ENCODE results near the gene TBC1D1.

TBC1D1 gene

DNA sequence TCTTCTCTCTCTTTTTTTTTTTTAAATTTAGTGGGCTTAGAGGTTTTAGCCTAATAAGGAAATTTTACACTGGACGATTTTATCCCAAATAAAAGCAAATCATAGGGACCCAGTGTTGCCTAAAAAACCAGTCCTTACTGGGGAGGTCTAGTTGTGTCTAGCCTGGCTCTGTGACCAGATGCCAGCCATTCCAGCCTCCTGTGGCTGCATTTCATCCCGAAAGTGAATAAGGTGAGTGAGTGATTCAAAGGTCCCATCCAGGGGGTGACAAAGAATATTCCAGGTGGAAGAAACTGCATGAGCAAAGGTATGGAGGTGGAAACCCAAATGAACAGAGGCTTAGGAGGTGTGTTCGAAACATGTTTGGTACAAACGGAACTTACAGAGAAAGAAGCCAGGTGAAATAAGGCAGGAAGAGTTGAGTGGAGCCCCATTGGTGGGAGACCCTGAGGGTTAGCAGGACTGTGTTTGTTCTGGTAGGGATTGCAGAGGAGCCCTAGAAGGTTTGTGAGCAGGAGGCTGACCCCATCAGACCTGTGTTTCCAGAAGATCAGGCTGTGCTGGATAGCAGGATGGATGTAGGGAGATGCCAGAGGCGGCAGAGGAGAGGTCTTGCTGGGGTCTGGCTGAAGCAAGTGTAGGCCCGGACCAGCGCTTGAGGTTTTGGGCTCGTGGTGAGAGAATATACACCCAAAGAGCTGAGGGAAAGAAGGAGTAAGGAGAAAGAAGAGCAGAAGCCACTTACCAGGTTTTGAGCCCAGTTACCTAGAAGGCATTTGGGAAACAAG lies 100.9 kb downstream of the TBC1D1 start:
- 0 out of 2 replicates have a peak, but pooled peaks cover 5% of the 10 kb centered on the region for H4K20me1 ChIP-seq (ENCODE audit: control insufficient read depth, insufficient read depth, low read depth, low read length)
- H3K4me2 ChIP-seq (ENCODE audit: low read length), result peak overlapping the region; percentile 90
- peaks cover 82% of the 10 kb centered on the region for H3K36me3 ChIP-seq (ENCODE audit: control insufficient read depth, low read length)
- no peaks in the 10 kb centered on the region for H3K9me2 ChIP-seq (replicated peaks; ENCODE audit: control insufficient read depth, low read length)
- H3K27ac ChIP-seq (ENCODE audit: low read depth, low read length), result peak overlapping the region; percentile 97
- TF ChIP-seq EZH2phosphoT487 (IDR thresholded peaks at IDR 0.05; ENCODE audit: borderline replicate concordance, low read length) (no peak), CTCF (IDR thresholded peaks at IDR 0.05; ENCODE audit: low read depth, low read length, poor library complexity, severe bottlenecking) (no peak)
- H3K79me2 ChIP-seq (ENCODE audit: control insufficient read depth, low read length), result peaks cover 99% of the 10 kb centered on the region
- H3F3A ChIP-seq (ENCODE audit: control insufficient read depth, insufficient read depth), result peaks cover 25% of the 10 kb centered on the region
- H3K4me3 ChIP-seq (ENCODE audit: low read length), result peak overlapping the region; percentile 56; the same call in 1 of the 2 replicates
- no peaks in the 10 kb centered on the region for H3K9me3 ChIP-seq (ENCODE audit: control insufficient read depth, insufficient read depth, low read length)
- no peaks in the 10 kb centered on the region for H3K27me3 ChIP-seq (ENCODE audit: control insufficient read depth, low read length)
- peaks cover 96% of the 10 kb centered on the region for H3K4me1 ChIP-seq (ENCODE audit: control insufficient read depth, low read length)

DNA sequence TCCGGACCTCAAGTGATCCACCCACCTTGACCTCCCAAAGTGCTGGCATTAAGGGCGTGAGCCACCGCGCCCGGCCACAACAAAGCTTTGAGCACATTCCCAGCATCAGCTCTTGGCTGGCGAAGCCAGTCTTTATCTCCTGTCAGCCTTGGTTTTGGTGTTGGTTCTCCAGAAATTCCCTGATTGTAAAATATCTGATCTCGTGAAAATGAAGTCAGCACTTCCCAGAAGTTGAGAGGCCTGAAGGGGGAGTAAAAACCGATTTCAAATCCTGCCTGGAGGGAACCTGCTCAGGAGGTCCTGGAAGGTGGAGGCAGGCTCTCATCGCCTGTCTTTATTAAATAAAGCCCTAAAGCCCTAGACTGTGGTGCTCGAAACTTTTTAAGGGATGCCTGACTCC lies 102.9 kb downstream of the TBC1D1 start:
- H3K79me2 ChIP-seq (ENCODE audit: control insufficient read depth, low read length), result peaks cover 99% of the 10 kb centered on the region
- H3K9me3 ChIP-seq (ENCODE audit: control insufficient read depth, insufficient read depth, low read length), result no peaks in the 10 kb centered on the region
- no peaks in the 10 kb centered on the region for H3K27me3 ChIP-seq (ENCODE audit: control insufficient read depth, low read length)
- no peak overlapping the region for H3K27ac ChIP-seq (ENCODE audit: low read depth, low read length)
- H4K20me1 ChIP-seq (ENCODE audit: control insufficient read depth, insufficient read depth, low read depth, low read length), result peaks cover 10% of the 10 kb centered on the region
- TF ChIP-seq EZH2phosphoT487 (IDR thresholded peaks at IDR 0.05; ENCODE audit: borderline replicate concordance, low read length), result no peak
- TF ChIP-seq CTCF (IDR thresholded peaks at IDR 0.05; ENCODE audit: low read depth, low read length, poor library complexity, severe bottlenecking), result no peak
- H3K4me1 ChIP-seq (ENCODE audit: control insufficient read depth, low read length), result peaks cover 89% of the 10 kb centered on the region
- H3K4me2 ChIP-seq (ENCODE audit: low read length), result no peak overlapping the region
- H3K9me2 ChIP-seq (replicated peaks; ENCODE audit: control insufficient read depth, low read length), result no peaks in the 10 kb centered on the region
- peaks cover 73% of the 10 kb centered on the region for H3K36me3 ChIP-seq (ENCODE audit: control insufficient read depth, low read length)
- no peak overlapping the region for H3K4me3 ChIP-seq (ENCODE audit: low read length)
- peaks cover 10% of the 10 kb centered on the region for H3F3A ChIP-seq (ENCODE audit: control insufficient read depth, insufficient read depth)

DNA sequence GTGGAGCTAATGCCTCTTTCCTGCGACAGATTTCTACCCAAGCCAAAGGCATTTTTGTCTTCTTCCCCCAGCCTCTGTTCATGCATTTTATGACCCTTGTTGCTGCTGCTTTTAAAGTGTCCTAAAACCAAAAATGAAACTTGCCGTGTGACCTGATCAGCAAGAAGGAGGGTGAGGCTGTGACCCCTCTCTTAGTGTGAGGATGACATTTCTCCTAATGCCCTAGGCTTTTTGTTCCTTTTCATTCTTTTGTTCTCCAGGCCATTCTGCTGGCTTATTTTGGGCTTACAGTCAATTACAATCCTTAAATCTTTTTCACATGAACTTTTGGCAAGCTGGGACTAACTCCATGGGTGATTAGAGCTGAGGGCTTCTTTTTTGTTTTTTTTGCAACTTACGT lies 103.7 kb downstream of the TBC1D1 start:
- TF ChIP-seq EZH2phosphoT487 (IDR thresholded peaks at IDR 0.05; ENCODE audit: borderline replicate concordance, low read length), result no peak
- H3F3A ChIP-seq (ENCODE audit: control insufficient read depth, insufficient read depth), result peaks cover 2% of the 10 kb centered on the region
- no peaks in the 10 kb centered on the region for H3K27me3 ChIP-seq (ENCODE audit: control insufficient read depth, low read length)
- H3K4me1 ChIP-seq (ENCODE audit: control insufficient read depth, low read length), result peaks cover 88% of the 10 kb centered on the region
- H3K9me3 ChIP-seq (ENCODE audit: control insufficient read depth, insufficient read depth, low read length), result no peaks in the 10 kb centered on the region
- H3K4me2 ChIP-seq (ENCODE audit: low read length), result no peak overlapping the region
- peaks cover 73% of the 10 kb centered on the region for H3K36me3 ChIP-seq (ENCODE audit: control insufficient read depth, low read length)
- peaks cover 12% of the 10 kb centered on the region for H4K20me1 ChIP-seq (ENCODE audit: control insufficient read depth, insufficient read depth, low read depth, low read length)
- no peak overlapping the region for H3K27ac ChIP-seq (ENCODE audit: low read depth, low read length)
- no peaks in the 10 kb centered on the region for H3K9me2 ChIP-seq (replicated peaks; ENCODE audit: control insufficient read depth, low read length)
- no peak overlapping the region for H3K4me3 ChIP-seq (ENCODE audit: low read length)
- peaks cover 99% of the 10 kb centered on the region for H3K79me2 ChIP-seq (ENCODE audit: control insufficient read depth, low read length)

- H3K9me2 ChIP-seq (replicated peaks; ENCODE audit: control insufficient read depth, low read length), result no peaks in the 10 kb centered on the region
- H4K20me1 ChIP-seq (ENCODE audit: control insufficient read depth, insufficient read depth, low read depth, low read length), result peaks cover 12% of the 10 kb centered on the region
- H3K27me3 ChIP-seq (ENCODE audit: control insufficient read depth, low read length), result no peaks in the 10 kb centered on the region
- no peak overlapping the region for H3K27ac ChIP-seq (ENCODE audit: low read depth, low read length)
- TF ChIP-seq EZH2phosphoT487 (IDR thresholded peaks at IDR 0.05; ENCODE audit: borderline replicate concordance, low read length) (no peak), CTCF (IDR thresholded peaks at IDR 0.05; ENCODE audit: low read depth, low read length, poor library complexity, severe bottlenecking) (no peak)
- no peaks in the 10 kb centered on the region for H3K9me3 ChIP-seq (ENCODE audit: control insufficient read depth, insufficient read depth, low read length)
- H3K4me3 ChIP-seq (ENCODE audit: low read length), result no peak overlapping the region
- no peaks in the 10 kb centered on the region for H3F3A ChIP-seq (ENCODE audit: control insufficient read depth, insufficient read depth)
- no peak overlapping the region for H3K4me2 ChIP-seq (ENCODE audit: low read length)
- H3K79me2 ChIP-seq (ENCODE audit: control insufficient read depth, low read length), result peaks cover 99% of the 10 kb centered on the region
- H3K36me3 ChIP-seq (ENCODE audit: control insufficient read depth, low read length), result peaks cover 76% of the 10 kb centered on the region
- peaks cover 83% of the 10 kb centered on the region for H3K4me1 ChIP-seq (ENCODE audit: control insufficient read depth, low read length)
Measured at GRCh38 chr4:37995299-37995821, 104.5 kb downstream of the TBC1D1 start.

Measured in DOHH2 (cell line).